ENCODE results near the gene AQP3. TPM values are rescaled to one million over a fixed set of nuclear protein-coding genes. Genes with fewer than 3 reads are reported as not detected.

AQP3 gene
- total RNA-seq, 1 donor from 2014 or later = 868 TPM

DNA sequence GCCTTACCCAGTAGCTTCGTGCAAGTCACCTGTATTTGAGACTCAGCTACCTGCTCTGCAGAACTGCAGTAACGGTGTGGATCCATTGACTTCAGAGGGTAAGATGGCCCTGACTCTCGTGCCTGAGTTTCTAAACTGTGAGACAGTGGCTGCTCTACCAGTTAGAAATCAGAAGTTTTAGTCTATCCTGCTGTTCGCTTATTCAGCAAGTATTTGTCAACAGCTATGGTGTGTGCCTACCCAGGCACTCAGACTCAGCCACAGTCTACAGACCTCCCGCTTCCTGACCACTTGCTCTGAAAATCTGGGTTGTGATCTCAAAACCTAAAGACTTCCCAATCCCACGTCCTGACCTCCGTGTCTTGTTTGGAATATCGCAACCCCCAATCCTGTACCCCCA, 13.5 kb downstream of the AQP3 start:
- DNase-seq (ENCODE audit: extremely low spot score in 2 of 2) = no peak
- Histone ChIP-seq H3K9me3 (no peaks in the 10 kb centered on the region), H3K27ac (no peak overlapping the region), H3K36me3 (no peaks in the 10 kb centered on the region), H3K4me3 (no peak overlapping the region), H3K27me3 (no peaks in the 10 kb centered on the region), H3K4me1 (peaks cover 18% of the 10 kb centered on the region)
- TF ChIP-seq, protein P1, sequence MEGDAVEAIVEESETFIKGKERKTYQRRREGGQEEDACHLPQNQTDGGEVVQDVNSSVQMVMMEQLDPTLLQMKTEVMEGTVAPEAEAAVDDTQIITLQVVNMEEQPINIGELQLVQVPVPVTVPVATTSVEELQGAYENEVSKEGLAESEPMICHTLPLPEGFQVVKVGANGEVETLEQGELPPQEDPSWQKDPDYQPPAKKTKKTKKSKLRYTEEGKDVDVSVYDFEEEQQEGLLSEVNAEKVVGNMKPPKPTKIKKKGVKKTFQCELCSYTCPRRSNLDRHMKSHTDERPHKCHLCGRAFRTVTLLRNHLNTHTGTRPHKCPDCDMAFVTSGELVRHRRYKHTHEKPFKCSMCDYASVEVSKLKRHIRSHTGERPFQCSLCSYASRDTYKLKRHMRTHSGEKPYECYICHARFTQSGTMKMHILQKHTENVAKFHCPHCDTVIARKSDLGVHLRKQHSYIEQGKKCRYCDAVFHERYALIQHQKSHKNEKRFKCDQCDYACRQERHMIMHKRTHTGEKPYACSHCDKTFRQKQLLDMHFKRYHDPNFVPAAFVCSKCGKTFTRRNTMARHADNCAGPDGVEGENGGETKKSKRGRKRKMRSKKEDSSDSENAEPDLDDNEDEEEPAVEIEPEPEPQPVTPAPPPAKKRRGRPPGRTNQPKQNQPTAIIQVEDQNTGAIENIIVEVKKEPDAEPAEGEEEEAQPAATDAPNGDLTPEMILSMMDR (IDR thresholded peaks at IDR 0.05) = no peak
- TF ChIP-seq POLR2AphosphoS5 (IDR thresholded peaks at IDR 0.05; ENCODE audit: insufficient read depth in 1 of 2, low read depth in 1 of 2) (no peak), POLR2A (IDR thresholded peaks at IDR 0.05) (no peak)
- intact Hi-C loops (cut with DNase I) = no loop called here

DNA sequence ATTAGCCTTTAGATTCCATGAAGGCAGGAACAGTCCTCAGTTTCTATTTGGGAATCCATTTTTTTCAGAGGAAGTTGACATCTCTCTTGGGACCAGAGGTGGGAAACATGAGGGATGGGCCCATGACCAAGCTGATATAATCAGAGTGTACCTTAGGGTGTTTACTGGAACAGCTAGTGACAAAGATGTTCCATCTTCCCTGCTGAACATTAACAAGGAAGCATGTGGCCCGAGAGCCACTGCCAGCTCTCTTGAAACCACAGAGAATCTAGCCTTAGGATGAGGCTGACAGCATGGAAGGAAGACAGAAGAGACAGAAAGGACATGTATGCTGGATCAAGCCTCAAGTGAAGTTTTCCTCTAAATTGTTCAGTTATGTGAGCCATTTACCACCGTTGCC, 16.0 kb downstream of the AQP3 start:
- Histone ChIP-seq H3K4me3 (no peak overlapping the region), H3K27ac (peak overlapping the region; percentile 18), H3K36me3 (no peaks in the 10 kb centered on the region), H3K27me3 (no peaks in the 10 kb centered on the region), H3K9me3 (no peaks in the 10 kb centered on the region), H3K4me1 (peaks cover 5% of the 10 kb centered on the region)
- DNase-seq (ENCODE audit: extremely low spot score in 2 of 2) = no peak
- intact Hi-C loops (cut with DNase I) = no loop called here
- TF ChIP-seq POLR2A (IDR thresholded peaks at IDR 0.05) (no peak), POLR2AphosphoS5 (IDR thresholded peaks at IDR 0.05; ENCODE audit: insufficient read depth in 1 of 2, low read depth in 1 of 2) (no peak)
- TF ChIP-seq, protein P1 (IDR thresholded peaks at IDR 0.05) = no peak

DNA sequence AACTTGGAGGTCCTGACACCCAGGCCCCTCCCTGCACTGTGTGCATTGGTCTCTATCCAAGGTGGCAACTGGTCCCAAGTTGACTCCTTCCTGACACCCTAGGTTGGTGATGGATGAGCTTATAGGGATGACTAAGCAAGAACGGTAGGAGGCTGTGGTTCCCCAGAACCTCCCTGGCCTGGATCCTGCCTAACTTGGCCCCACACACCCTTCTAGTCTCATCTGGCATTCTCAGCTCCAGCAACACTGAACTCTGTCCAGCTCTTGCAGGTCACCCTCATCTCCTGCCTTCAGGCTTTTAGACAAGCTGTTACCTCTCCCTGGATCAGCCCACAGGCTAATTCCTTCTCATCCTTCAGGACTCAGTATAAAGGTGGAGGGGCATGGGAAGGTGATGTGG, 16.5 kb downstream of the AQP3 start:
- no peak overlapping the region for H3K4me3 ChIP-seq
- no peaks in the 10 kb centered on the region for H3K9me3 ChIP-seq
- intact Hi-C loops (cut with DNase I) = no loop called here
- H3K27ac ChIP-seq = peak overlapping the region; percentile 18
- H3K27me3 ChIP-seq = no peaks in the 10 kb centered on the region
- no peak for TF ChIP-seq POLR2AphosphoS5 (IDR thresholded peaks at IDR 0.05; ENCODE audit: insufficient read depth in 1 of 2, low read depth in 1 of 2)
- TF ChIP-seq, protein P1 (IDR thresholded peaks at IDR 0.05) = no peak
- no peak for TF ChIP-seq POLR2A (IDR thresholded peaks at IDR 0.05)
- DNase-seq (ENCODE audit: extremely low spot score in 2 of 2) = no peak
- H3K36me3 ChIP-seq = no peaks in the 10 kb centered on the region
- H3K4me1 ChIP-seq = peaks cover under 1% of the 10 kb centered on the region

DNA sequence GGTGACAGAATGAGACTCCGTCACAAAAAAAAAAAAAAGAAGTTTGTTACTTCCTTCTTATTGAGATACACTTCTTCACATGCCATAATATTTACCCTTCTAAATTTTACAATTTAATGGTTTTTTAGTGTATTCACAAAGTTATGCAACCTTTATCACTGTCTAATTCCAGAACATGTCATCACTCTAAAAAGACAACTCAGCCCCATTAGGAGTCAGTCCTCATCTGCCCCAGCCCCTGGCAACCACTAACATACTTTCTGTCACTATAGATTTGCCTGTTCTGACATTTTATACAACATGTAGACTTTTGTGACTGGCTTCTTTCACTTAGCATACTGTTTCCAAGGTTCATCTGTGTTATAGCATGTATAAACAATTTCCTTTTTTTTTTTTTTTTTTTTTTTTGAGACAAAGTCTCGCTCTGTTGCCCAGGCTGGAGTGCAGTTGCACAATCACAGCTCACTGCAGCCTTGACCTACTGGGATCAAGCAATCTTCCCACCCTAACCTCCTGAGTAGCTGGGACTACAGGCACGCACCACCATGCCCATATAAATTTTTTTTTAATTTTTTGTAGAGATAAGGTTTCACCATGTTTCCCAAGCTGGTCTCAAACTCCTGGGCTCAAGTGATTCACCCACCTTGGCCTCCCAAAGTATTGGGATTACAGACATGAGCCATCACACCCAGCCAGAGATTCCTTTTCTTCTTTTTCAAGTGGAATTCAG, 18.0 kb downstream of the AQP3 start:
- Histone ChIP-seq H3K36me3 (no peaks in the 10 kb centered on the region), H3K4me1 (no peaks in the 10 kb centered on the region), H3K27me3 (no peaks in the 10 kb centered on the region), H3K27ac (no peak overlapping the region), H3K9me3 (no peaks in the 10 kb centered on the region), H3K4me3 (no peak overlapping the region)
- intact Hi-C loops (cut with DNase I) = no loop called here
- DNase-seq (ENCODE audit: extremely low spot score in 2 of 2) = no peak
- TF ChIP-seq POLR2A (IDR thresholded peaks at IDR 0.05) = no peak
- TF ChIP-seq POLR2AphosphoS5 (IDR thresholded peaks at IDR 0.05; ENCODE audit: insufficient read depth in 1 of 2, low read depth in 1 of 2) = no peak
- TF ChIP-seq, protein P1 (IDR thresholded peaks at IDR 0.05) = no peak

DNA sequence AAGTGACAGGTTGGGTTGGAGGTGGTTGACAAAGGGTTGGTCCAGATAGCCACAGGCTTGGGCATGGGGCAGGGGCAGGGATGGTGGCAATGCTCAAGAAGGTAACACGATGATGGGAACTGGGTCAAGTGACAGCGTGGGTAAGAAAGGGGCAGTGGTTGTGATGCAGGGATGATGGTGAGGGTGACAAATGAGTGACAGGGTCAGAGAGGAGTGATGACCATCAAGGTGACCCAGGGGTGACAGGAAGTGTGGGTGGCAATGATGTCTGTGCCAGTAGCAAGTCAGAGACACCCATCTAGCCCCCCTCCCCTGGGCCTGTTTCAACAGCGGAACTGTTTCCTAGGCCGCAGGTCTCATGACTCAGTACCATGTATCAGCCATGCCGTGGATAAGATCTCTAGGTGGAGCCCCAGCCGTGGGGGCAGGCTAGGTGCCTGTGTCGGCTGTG, 20.5 kb downstream of the AQP3 start:
- intact Hi-C loops (cut with DNase I) = no loop called here
- Histone ChIP-seq H3K4me3 (no peak overlapping the region), H3K9me3 (no peaks in the 10 kb centered on the region), H3K27ac (no peak overlapping the region), H3K4me1 (no peaks in the 10 kb centered on the region), H3K27me3 (no peaks in the 10 kb centered on the region), H3K36me3 (no peaks in the 10 kb centered on the region)
- TF ChIP-seq POLR2A (IDR thresholded peaks at IDR 0.05) = no peak
- TF ChIP-seq, protein P1 (IDR thresholded peaks at IDR 0.05) = no peak
- TF ChIP-seq POLR2AphosphoS5 (IDR thresholded peaks at IDR 0.05; ENCODE audit: insufficient read depth in 1 of 2, low read depth in 1 of 2) = no peak
- DNase-seq (ENCODE audit: extremely low spot score in 2 of 2) = no peak
